NB4 (cell line): ENCODE results near the gene INHBC.

ENCODE experiments used
- CTCF ChIP-seq: IDR thresholded peaks from one replicate; pipeline ENCODE4 v1.5.1; 2012; ENCODE audit warnings: low read depth, low read length
- MYC ChIP-seq: IDR thresholded peaks from 2 replicates; pipeline ENCODE4 v1.6.1; 2011; ENCODE audit warnings: low read depth, low read length
- POLR2A ChIP-seq: IDR thresholded peaks from 2 replicates; pipeline ENCODE4 v1.6.1; 2011; ENCODE audit warnings: mild to moderate bottlenecking; ENCODE audit not compliant: insufficient read length; ENCODE audit errors: extremely low read depth

GRCh38 chr12:57487597-57488401 is 53.2 kb downstream of the INHBC start, which contains the start of gene MARS1:
- TF ChIP-seq POLR2A (peak; percentile 48), CTCF (peak; percentile 47), MYC (peak; percentile 58)
